HFFc6 (cell line): ENCODE measurements around the gene DPP6. TPM values are rescaled to one million over a fixed set of nuclear protein-coding genes. Genes with fewer than 3 reads are reported as not detected.

Experiments
- DNase-seq: peaks from one replicate; pipeline ENCODE4 v3.0.0-alpha.2; 2018
- H3K27ac Mint-ChIP-seq: 2 replicates; pipeline ENCODE4 v1.8.0; 2020; ENCODE audit warnings: mild to moderate bottlenecking, mixed read lengths
- H3K27me3 Mint-ChIP-seq: 2 replicates; pipeline ENCODE4 v1.8.0; 2021; ENCODE audit warnings: mild to moderate bottlenecking, moderate library complexity, mixed read lengths; ENCODE audit not compliant: insufficient read depth
- H3K36me3 Mint-ChIP-seq: 2 replicates; pipeline ENCODE4 v1.8.0; 2021; ENCODE audit warnings: low read depth, mixed read lengths
- H3K4me1 Mint-ChIP-seq: 2 replicates; pipeline ENCODE4 v1.8.0; 2020; ENCODE audit warnings: low read depth, mixed read lengths
- H3K4me3 Mint-ChIP-seq: 2 replicates; pipeline ENCODE4 v1.8.0; 2020; ENCODE audit warnings: mild to moderate bottlenecking, moderate library complexity, mixed read lengths
- H3K9me3 Mint-ChIP-seq: 2 replicates; pipeline ENCODE4 v1.8.0; 2020; ENCODE audit warnings: mild to moderate bottlenecking, mixed read lengths
- CTCF ChIP-seq: fragments of 200-600 bp; sonication (generic); IDR thresholded peaks from 2 replicates; pipeline ENCODE4 v1.5.0; 2021; ENCODE audit warnings: antibody characterized with exemption, mild to moderate bottlenecking
- total RNA-seq, 6 experiments: library from RNA; stranded (reverse); fragmentation: NEBNext Ultra II Directional; extraction: Animal tissue kit (Norgen Biotek cat#: 25700); gene quantifications; 2 replicates in 1 of 6; 3 replicates in 5 of 6; pipeline ENCODE4 v1.2.3, GENCODE V29; 2021

The DPP6 gene
- total RNA-seq, 6 experiments from 2014 or later = not detected

- no peaks in the 10 kb centered on the region for H3K27me3 Mint-ChIP-seq
- no peak overlapping the region for H3K4me3 Mint-ChIP-seq
- H3K36me3 Mint-ChIP-seq = peaks cover 4% of the 10 kb centered on the region; the same call in 1 of the 2 replicates
- no peak overlapping the region for H3K27ac Mint-ChIP-seq
- DNase-seq = no peak
- TF ChIP-seq CTCF = no peak
- peaks cover 65% of the 10 kb centered on the region for H3K9me3 Mint-ChIP-seq
- H3K4me1 Mint-ChIP-seq = no peaks in the 10 kb centered on the region
These were observed 295.6 kb downstream of the DPP6 start for GRCh38 chr7:154347700-154348266.

- TF ChIP-seq CTCF = no peak
- Mint-ChIP-seq H3K9me3 (peaks cover 62% of the 10 kb centered on the region), H3K27ac (no peak overlapping the region), H3K4me3 (no peak overlapping the region), H3K36me3 (peaks cover 4% of the 10 kb centered on the region; the same call in 1 of the 2 replicates), H3K4me1 (no peaks in the 10 kb centered on the region), H3K27me3 (no peaks in the 10 kb centered on the region)
- no peak for DNase-seq
These were observed 298.7 kb downstream of the DPP6 start for GRCh38 chr7:154350892-154351291.

- peaks cover 4% of the 10 kb centered on the region; the same call in 1 of the 2 replicates for H3K36me3 Mint-ChIP-seq
- H3K27ac Mint-ChIP-seq = no peak overlapping the region
- no peak for DNase-seq
- H3K9me3 Mint-ChIP-seq = peaks cover 51% of the 10 kb centered on the region
- no peak overlapping the region for H3K4me3 Mint-ChIP-seq
- TF ChIP-seq CTCF = no peak
- H3K4me1 Mint-ChIP-seq = no peaks in the 10 kb centered on the region
- H3K27me3 Mint-ChIP-seq = no peaks in the 10 kb centered on the region
These were observed 301.2 kb downstream of the DPP6 start for GRCh38 chr7:154353355-154353767.

- no peak for TF ChIP-seq CTCF
- H3K27ac Mint-ChIP-seq = no peak overlapping the region
- no peaks in the 10 kb centered on the region for H3K27me3 Mint-ChIP-seq
- H3K4me3 Mint-ChIP-seq = no peak overlapping the region
- no peaks in the 10 kb centered on the region for H3K4me1 Mint-ChIP-seq
- no peak for DNase-seq
- H3K36me3 Mint-ChIP-seq = no peaks in the 10 kb centered on the region; the same call in 1 of the 2 replicates
- peaks cover 66% of the 10 kb centered on the region for H3K9me3 Mint-ChIP-seq
These were observed 312.0 kb downstream of the DPP6 start for GRCh38 chr7:154364170-154364569.

GRCh38 chr7:154371424-154371823, 319.2 kb downstream of the DPP6 start:
- DNase-seq = no peak
- no peak overlapping the region for H3K4me3 Mint-ChIP-seq
- no peak for TF ChIP-seq CTCF
- H3K4me1 Mint-ChIP-seq = no peaks in the 10 kb centered on the region
- no peaks in the 10 kb centered on the region; the same call in 1 of the 2 replicates for H3K27me3 Mint-ChIP-seq
- H3K9me3 Mint-ChIP-seq = peaks cover 55% of the 10 kb centered on the region
- H3K36me3 Mint-ChIP-seq = no peaks in the 10 kb centered on the region
- H3K27ac Mint-ChIP-seq = no peak overlapping the region
